Glomerular endothelial cell (primary cell): ENCODE data around the gene THSD7A. TPM values are rescaled to one million over a fixed set of nuclear protein-coding genes. Genes with fewer than 3 reads are reported as not detected.

ENCODE experiments used
- DNase-seq: peaks from one replicate; pipeline ENCODE4 v3.0.0-alpha.2; 2011; ENCODE audit warnings: low read depth, low spot score; ENCODE audit errors: extremely low read depth
- total RNA-seq: library from RNA; depleted of rRNA; stranded (reverse); fragments of >200 nt; gene quantifications from 2 replicates; pipeline ENCODE4 v1.2.3, GENCODE V29; 2015

THSD7A gene
- total RNA-seq, 1 donor from 2014 or later = 31.6 TPM

GRCh38 chr7:11811709-11812108 is 20.3 kb downstream of the THSD7A start:
- no peak for DNase-seq

GRCh38 chr7:11810043-11810625 is 21.9 kb downstream of the THSD7A start:
- DNase-seq = no peak

DNA sequence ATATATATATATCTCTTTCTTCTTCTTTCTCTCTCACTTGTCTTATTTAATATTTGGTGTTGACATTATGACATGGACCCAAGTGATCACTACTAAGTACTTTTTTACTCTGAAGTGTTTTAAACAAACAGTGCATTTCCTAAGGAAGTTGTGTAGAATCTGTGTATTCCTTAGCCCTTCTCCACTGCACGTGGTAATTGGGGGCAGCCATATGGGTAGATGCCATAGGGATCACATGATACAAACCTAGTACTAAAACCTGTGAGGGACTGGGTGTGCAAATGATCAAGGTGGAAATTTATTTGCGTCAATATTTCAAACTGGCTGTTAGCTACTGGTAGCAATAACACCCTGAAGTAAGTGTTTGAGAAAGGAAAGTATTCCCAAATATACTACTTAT is 25.0 kb downstream of the THSD7A start:
- DNase-seq = no peak

DNA sequence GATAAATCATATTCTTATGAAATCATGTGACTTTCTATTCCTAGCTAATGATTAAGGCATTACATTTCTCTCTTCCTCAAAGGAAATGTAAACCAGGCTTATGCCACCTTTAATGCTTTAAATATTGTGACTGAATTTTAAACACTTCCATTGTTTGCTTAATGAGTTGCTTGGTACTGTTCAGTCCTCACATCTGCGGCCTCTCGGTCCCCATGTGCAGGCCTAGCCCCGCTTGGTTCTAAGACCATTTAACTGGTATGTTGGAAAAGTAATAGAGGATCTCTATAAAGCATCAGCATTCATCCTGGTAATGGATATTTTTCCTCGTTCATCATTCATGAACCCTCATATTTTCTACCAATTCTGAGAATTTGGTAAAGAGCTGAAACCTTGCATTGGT is 27.4 kb downstream of the THSD7A start:
- no peak for DNase-seq

GRCh38 chr7:11795231-11795630 is 36.8 kb downstream of the THSD7A start:
- no peak for DNase-seq

- no peak for DNase-seq
Observed at GRCh38 chr7:11792166-11792565, 39.8 kb downstream of the THSD7A start.

DNA sequence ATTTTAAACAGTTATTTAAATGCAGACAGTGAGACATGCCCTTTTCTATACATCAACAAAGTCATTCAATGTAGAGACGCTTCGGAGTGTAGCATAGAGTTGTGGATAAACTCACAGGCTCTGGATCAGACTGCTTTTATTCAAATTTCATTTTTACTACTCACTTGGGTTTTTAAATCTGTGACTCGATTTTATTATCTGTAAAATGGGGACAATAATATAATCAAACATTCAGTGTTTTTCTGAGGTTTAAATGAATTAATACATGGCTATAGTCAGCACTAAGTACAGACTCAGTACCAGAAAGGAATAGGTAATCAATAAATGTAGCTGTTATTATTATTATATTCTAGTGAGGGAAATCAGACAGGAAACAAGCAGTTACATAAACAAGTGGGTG is 43.4 kb downstream of the THSD7A start:
- no peak for DNase-seq

GRCh38 chr7:11787534-11787933 is 44.5 kb downstream of the THSD7A start:
- DNase-seq = no peak

- no peak for DNase-seq
Observed at GRCh38 chr7:11786186-11786585, 45.8 kb downstream of the THSD7A start.

DNA sequence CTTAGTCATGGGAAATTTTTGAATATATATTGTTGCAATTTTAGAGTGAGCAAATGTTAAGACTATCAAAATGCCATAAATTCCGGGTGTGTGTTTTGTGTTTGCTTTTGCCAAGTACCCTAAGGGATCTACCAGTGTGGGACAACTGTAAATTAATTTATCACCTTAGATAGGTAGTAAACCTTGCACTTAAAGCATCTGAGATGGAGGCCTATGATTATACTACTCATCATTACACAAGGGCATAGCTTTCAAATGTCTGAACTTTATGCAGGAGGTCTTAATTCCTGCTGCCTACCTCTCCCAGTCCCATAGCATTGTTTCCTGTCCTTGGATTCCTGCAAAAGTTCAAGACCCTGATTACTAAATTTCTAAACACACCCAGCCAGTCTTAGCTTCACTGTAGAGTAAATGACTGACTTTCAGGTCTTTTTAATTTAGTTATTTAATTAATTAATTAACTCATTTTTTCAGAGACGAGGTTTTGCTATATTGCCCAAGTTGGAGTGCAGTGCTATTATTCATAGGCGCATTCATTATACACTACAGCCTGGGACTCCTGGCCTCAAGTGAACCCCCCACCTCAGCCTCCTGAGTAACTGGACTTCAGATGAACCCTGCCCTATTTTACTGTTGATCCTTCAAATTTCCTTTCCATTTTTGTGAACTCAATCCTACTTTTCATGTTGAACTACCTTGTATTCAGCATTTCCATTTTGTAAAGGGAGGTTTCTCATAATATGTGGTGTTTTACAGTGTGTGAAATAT is 47.0 kb downstream of the THSD7A start:
- no peak for DNase-seq

- no peak for DNase-seq
Observed at GRCh38 chr7:11779864-11780674, 51.9 kb downstream of the THSD7A start.

DNA sequence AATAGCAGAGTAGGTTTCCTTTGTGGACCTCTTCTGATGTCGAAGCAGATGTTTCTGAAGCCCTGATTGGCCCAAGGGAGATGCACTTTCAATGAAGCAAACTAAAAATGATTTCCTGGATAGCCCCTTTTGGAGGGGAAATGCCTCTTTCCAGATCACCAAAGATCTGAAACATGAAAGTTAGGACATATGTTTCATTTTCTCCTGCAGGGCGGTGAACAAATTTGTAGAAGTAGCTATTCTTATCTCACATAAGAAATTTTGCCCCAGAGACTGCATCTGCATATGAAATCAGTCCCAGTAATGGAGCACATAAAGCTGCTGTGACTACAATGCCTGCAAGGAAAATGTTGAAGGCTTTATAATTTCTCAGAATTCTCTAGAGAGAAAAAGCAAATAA is 56.0 kb downstream of the THSD7A start:
- DNase-seq = no peak

- no peak for DNase-seq
Observed at GRCh38 chr7:11775401-11775800, 56.6 kb downstream of the THSD7A start.

GRCh38 chr7:11768263-11768662 is 63.7 kb downstream of the THSD7A start:
- no peak for DNase-seq

- no peak for DNase-seq
Observed at GRCh38 chr7:11767148-11767547, 64.8 kb downstream of the THSD7A start.

GRCh38 chr7:11760372-11760771 is 71.6 kb downstream of the THSD7A start:
- DNase-seq = no peak

- no peak for DNase-seq
Observed at GRCh38 chr7:11758627-11759111, 73.3 kb downstream of the THSD7A start.

- no peak for DNase-seq
Observed at GRCh38 chr7:11757153-11757552, 74.8 kb downstream of the THSD7A start.

GRCh38 chr7:11754933-11755332 is 77.1 kb downstream of the THSD7A start:
- DNase-seq = no peak

GRCh38 chr7:11754123-11754522 is 77.9 kb downstream of the THSD7A start:
- no peak for DNase-seq

DNA sequence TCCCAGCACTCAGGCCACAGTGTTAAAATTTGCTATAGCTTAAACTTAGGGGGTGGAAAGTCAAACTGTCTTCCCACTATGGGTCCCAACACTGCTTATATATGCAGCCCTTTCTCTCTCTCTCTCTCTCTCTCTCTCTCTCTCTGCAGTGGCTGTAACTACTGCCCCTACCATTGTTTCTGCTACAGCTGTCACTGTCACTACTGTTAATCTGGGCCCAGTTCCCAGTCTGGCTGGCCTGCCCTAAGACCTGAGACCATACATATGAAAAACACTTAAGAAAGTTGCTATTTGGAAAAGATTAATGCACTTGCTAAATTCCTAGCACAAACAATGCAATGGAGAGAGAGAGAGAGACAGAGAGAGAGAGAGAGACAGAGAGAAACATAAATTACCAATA is 78.6 kb downstream of the THSD7A start:
- no peak for DNase-seq
